ENCODE data around the gene NAA40.
"Not testable (repeated sequence)": the region's sequence is repeated elsewhere in the genome, so short reads cannot be mapped to it uniquely, and the experiment has no call there.

Gene NAA40

GRCh38 chr11:63940786-63941185 lies 2.0 kb downstream of the NAA40 start:
- DNase-seq, result no peak

GRCh38 chr11:63941901-63942300 lies 3.1 kb downstream of the NAA40 start:
- DNase-seq, result no peak

- no peak for DNase-seq
Measured at GRCh38 chr11:63942803-63943202, 4.0 kb downstream of the NAA40 start.

GRCh38 chr11:63944987-63945386 lies 6.2 kb downstream of the NAA40 start:
- no peak for DNase-seq

- DNase-seq, result peak in 1 of 4 experiments; percentile 6
Measured at GRCh38 chr11:63945477-63946163, 6.8 kb downstream of the NAA40 start.

GRCh38 chr11:63951779-63952536 lies 13.2 kb downstream of the NAA40 start:
- DNase-seq, result no peak

- no peak for DNase-seq
Measured at GRCh38 chr11:63952570-63952969, 13.8 kb downstream of the NAA40 start.

- DNase-seq, result no peak
Measured at GRCh38 chr11:63958008-63958407, 19.2 kb downstream of the NAA40 start.

GRCh38 chr11:63961608-63962412 lies 23.0 kb downstream of the NAA40 start:
- no peak for DNase-seq

GRCh38 chr11:63963895-63964294 lies 25.1 kb downstream of the NAA40 start:
- not testable (repeated sequence) for DNase-seq

- no peak for DNase-seq
Measured at GRCh38 chr11:63966444-63966843, 27.6 kb downstream of the NAA40 start.

GRCh38 chr11:63969461-63969860 lies 30.7 kb downstream of the NAA40 start:
- no peak for DNase-seq

- DNase-seq, result no peak
Measured at GRCh38 chr11:63970902-63971301, 32.1 kb downstream of the NAA40 start.

- DNase-seq, result not testable (repeated sequence)
Measured at GRCh38 chr11:63973912-63974258, 35.1 kb downstream of the NAA40 start.

- DNase-seq, result peak; percentile 78 to 86 (median 84)
Measured at GRCh38 chr11:63974259-63975143, 35.7 kb downstream of the NAA40 start, which contains the start of gene COX8A. COX8A (plus strand) TSS chr11:63974620; CDS start chr11:63974681, 61 bp downstream.

- no peak for DNase-seq
Measured at GRCh38 chr11:63978551-63979239, 39.9 kb downstream of the NAA40 start.

GRCh38 chr11:63979426-63979825 lies 40.6 kb downstream of the NAA40 start:
- DNase-seq, result no peak

GRCh38 chr11:63985812-63986155 lies 47.0 kb downstream of the NAA40 start:
- peak; percentile 27 to 66 (median 50) for DNase-seq

GRCh38 chr11:63986156-63986931 lies 47.5 kb downstream of the NAA40 start, which contains the start of gene OTUB1:
OTUB1 (plus strand) TSS chr11:63986438; CDS start chr11:63986457, 19 bp downstream.
- peak; percentile 67 to 79 (median 73) for DNase-seq

- no peak for DNase-seq
Measured at GRCh38 chr11:63986932-63987513, 48.2 kb downstream of the NAA40 start.

- no peak for DNase-seq
Measured at GRCh38 chr11:63991558-63991957, 52.8 kb downstream of the NAA40 start.
